Measurements from ENCODE around the gene DNAH10.

Gene DNAH10

DNA sequence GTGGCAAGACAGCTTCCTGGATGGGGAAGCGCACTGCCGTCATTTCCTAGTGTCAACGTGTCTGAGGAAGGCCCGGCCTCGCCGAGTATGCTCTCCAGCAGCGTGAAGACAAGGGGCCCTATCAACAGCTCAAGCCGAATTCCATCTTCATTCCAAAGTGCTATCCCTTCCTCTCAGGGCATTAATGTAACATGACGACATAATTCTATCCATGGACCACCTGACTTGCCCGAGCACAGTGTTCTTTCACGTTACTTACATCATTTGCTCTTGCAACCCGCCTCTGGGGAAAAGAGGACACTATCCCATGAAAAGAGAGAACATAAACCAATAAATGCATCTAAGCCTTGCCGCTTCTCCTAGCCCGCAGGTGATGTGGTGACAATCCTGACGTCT is 187.7 kb downstream of the DNAH10 start:
- no peak overlapping the region for H3K27ac ChIP-seq
- no peak for TF ChIP-seq CTCF (conservative IDR thresholded peaks at IDR 0.05)
- no peak for TF ChIP-seq ZFX (IDR thresholded peaks at IDR 0.05)

DNA sequence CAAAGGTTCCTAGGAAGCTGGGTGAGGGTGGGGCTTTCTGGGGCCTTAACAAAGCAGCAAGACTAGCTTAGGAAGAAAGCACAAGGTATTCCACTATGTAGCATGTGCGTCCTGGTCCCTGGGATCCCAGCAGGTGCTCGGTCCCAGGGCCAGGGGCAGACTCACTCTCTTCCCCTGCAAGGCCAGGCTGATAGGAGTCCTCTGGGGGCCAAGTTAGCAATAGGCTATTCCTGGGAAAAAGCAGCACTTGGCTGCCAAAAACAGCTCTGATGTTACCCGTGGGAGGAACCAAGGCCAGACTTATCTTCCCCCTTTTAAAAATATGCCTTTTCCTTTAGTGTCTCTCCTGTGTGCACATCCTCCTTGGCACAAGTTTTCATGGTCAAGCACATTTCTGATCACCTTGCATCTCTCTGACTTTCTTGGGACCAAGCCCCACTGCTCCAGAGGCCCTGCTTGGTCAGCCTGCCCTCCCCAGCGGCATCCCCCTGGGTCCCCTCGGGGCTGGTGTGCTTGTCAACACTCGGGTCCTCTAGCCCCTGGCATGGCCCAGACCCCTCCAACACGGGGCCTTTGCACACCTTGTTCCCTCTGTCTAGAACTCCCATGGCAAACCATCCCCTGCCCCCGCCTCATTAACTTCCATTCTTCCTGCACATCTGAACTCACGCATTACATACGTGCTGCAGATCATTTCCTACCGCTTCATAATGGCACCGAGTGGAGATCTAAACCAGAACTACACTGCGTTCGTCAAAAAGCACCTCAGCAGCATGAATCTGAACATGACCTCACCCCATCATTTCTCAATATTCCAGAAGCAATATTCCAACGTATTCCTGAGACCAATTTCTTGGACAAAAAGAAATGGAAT is 188.6 kb downstream of the DNAH10 start:
- TF ChIP-seq ZFX (IDR thresholded peaks at IDR 0.05) (no peak), CTCF (conservative IDR thresholded peaks at IDR 0.05) (no peak)
- peak overlapping the region; percentile 10; the same call in 1 of the 2 replicates for H3K27ac ChIP-seq

- TF ChIP-seq ZFX (IDR thresholded peaks at IDR 0.05) (no peak), CTCF (conservative IDR thresholded peaks at IDR 0.05) (no peak)
- H3K27ac ChIP-seq, result peak overlapping the region; percentile 53
Observed at GRCh38 chr12:123951467-123951866, 189.4 kb downstream of the DNAH10 start.

GRCh38 chr12:123952037-123952436 is 189.9 kb downstream of the DNAH10 start:
- TF ChIP-seq CTCF (conservative IDR thresholded peaks at IDR 0.05) (no peak), ZFX (IDR thresholded peaks at IDR 0.05) (no peak)
- peak overlapping the region; percentile 53; the same call in 1 of the 2 replicates for H3K27ac ChIP-seq

DNA sequence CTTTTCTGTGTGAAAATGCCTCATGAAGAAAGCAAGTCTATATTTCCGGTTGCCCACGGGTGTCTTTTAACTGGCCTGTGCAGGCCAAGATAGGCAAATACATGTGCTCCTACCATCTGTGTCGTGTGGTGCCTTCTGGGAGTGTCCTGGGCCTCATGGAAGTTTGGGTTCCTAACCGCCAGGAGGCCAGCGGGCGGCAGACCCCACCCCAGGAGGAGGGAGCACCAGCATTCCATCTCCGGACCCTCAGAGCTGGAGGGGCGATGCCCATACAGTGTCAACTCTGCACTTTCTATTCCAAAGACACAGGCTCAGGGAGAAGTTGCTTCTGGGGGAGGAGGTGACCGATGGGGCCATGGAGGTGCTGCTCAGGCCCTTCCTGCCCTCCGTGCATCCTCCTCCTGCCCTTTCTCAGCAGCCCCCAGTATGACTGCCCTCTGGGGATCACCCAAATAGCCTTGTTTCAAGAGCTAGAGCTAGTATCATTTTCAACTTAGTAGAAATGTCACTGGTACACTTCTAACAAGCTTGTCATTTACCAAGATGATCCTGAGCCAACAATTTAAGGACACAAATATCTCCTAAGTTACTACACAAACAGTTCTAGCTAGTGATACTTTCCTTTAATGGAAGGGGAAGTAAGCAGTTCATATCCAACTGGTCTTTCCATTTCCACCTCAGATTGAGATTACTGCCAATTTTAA is 192.7 kb downstream of the DNAH10 start:
- no peak for TF ChIP-seq CTCF (conservative IDR thresholded peaks at IDR 0.05)
- no peak for TF ChIP-seq ZFX (IDR thresholded peaks at IDR 0.05)
- no peak overlapping the region for H3K27ac ChIP-seq

DNA sequence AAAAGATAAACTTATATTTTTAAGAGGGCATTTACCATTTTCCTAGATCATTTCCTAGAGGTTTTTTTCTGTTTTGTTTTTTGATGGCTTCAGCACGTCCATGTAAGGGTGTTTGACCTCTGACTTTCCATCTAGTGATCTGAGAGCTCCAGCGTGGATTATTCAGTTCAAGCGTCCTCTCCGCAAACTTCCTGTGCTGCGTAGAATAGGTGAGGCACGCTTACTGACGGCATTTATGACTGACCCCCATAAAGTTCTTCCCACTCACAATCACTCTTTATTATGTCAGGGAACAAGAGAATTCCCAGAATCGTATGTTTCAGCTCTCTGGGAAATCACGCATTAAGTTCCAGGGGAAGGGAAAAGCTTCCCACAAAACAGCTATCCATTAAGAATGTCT is 194.1 kb downstream of the DNAH10 start:
- H3K27ac ChIP-seq, result no peak overlapping the region
- TF ChIP-seq CTCF (conservative IDR thresholded peaks at IDR 0.05) (no peak), ZFX (IDR thresholded peaks at IDR 0.05) (no peak)

DNA sequence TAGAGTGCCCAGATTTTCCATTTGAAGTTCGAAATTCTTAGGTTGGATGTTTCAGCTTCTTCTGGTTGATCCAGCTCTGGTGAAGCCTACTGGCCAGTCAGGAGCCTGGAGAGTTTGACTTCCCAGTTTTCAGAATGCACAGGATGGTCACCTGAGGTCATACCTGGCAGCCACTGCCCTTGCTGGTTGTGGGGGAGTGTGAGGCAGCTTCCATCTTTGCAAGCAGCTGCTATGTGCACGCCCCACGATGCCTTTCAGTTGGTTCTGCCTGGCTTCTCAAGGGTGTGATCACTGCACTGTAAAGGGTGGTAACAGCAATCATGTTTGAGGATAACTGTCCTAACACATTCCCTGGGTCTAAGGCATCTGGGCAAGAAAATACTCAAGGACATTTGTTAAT is 195.1 kb downstream of the DNAH10 start:
- H3K27ac ChIP-seq, result no peak overlapping the region
- TF ChIP-seq ZFX (IDR thresholded peaks at IDR 0.05), result no peak
- TF ChIP-seq CTCF (conservative IDR thresholded peaks at IDR 0.05), result no peak

Data from C4-2B (cell line).